ENCODE measurements around the gene PDZD7. TPM values are rescaled to one million over a fixed set of nuclear protein-coding genes. Genes with fewer than 3 reads are reported as not detected.

Gene PDZD7
- polyA plus RNA-seq, 1 donor from 2014 or later: not detected

DNA sequence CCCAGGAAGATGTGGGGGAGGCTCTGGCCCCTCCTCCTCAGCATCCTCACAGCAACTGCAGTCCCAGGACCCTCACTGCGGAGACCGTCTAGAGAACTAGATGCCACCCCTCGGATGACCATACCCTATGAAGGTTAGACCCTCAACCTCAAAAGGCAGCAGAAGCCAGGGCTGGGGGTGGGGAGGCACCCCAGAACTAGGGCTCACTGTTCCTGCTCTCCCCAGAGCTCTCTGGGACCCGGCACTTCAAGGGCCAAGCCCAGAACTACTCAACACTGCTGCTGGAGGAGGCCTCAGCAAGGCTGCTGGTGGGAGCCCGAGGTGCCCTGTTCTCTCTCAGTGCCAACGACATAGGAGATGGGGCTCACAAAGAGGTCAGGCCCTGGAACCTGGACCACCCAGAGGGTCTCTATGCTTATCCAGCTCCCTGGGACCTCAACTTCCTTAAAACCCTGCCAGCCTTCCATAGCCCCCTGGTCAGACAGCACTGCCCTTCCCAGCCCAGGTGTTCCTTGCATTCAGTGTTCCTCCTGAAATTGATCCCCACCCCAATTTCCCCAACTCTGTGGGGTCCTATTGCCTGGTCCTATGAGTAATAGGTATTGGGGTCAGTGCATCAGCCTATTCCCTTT is 57.9 kb downstream of the PDZD7 start:
- H3K27me3 Mint-ChIP-seq: no peaks in the 10 kb centered on the region
- no peak overlapping the region for H3K4me3 Mint-ChIP-seq
- H3K36me3 Mint-ChIP-seq: no peaks in the 10 kb centered on the region
- H3K27ac Mint-ChIP-seq: no peak overlapping the region
- peaks cover 6 to 9% (median 6%) of the 10 kb centered on the region in 3 donors for H3K4me1 Mint-ChIP-seq
- H3K9me3 Mint-ChIP-seq: no peaks in the 10 kb centered on the region

DNA sequence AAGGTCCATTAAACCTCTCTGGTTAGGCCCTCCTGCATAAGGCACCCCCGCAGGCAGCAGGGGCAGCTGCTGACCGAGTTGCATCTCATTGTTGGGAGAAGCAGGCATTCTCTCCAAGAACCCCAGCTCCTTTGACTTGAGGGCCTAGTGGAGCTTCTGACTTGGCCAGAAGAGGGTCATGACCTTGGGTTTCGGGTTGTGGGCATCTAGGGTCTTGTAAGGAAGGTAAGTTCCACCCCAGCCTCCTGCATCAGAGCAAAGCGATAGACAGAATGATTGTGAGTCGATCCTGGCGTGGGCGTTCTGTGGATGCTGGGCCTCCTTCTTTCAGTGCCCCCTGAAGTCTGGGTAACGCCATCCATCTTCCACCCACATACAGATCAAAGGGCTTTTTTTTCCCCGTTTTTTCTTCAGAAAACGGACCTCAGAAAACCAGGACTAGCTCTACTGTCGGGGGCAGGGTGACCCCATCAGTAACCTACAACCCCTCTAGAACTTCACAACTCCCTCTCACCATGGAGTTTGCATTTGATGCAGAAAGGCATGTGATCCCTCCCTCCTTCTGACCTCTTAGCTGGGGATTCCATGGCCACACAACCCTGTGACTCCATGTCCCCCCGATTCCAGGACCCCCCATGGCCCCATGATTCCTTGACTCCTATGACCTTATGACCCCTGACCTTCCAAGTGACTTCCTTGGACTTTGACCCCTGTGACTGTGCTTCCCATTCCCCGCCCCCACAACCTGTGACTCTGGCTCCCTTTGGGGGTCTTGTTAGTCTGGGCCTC is 58.6 kb downstream of the PDZD7 start:
- Mint-ChIP-seq H3K4me3 (no peak overlapping the region), H3K27me3 (no peaks in the 10 kb centered on the region), H3K36me3 (no peaks in the 10 kb centered on the region), H3K9me3 (no peaks in the 10 kb centered on the region), H3K4me1 (peaks cover 6 to 9% (median 6%) of the 10 kb centered on the region in 3 donors), H3K27ac (no peak overlapping the region)

DNA sequence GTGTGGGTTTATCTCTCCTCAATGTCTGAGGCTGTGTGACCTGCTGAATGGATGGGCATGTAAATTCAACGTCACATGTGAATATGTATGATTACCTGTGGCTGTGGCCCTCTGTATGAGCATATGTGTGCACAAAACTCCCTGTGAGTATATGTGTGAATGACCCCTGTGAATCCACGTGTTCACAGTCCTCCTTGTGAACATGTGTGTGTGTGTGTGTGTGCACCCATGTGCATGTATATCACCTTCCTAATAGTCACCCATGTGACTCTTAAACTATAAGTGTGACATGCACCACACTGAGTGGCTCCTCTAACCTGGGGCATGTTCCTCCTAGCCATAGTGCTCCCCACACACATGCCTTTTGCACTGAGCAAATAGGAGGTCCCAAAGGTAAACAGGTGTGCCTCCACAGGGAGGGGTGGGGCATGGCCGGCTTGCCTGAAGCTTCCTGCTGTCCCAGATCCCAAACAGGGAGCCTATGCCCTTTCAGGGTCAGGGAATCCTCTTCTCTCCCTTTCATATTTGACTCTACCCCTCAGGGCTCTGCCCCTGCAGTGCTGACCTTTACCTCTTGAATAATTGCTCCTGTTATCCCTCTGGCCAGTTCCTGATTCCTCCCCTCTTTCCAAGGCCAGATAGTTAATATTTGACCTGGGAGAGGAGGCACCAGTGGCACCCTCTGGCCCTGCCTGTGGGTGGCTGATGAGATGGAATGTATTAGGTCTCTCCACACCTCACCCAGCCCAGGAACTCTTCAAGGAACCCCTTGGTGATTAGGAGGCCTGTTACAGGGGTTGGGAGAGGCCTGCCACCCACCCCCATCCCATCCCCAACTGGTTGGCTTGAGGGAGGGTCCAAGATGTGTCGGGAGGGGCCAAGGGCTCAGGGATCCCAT is 59.8 kb downstream of the PDZD7 start:
- H3K27me3 Mint-ChIP-seq: no peaks in the 10 kb centered on the region
- H3K36me3 Mint-ChIP-seq: no peaks in the 10 kb centered on the region
- peak overlapping the region in 3 of 4 donors; percentile 13 to 80 (median 73) for H3K4me3 Mint-ChIP-seq
- H3K4me1 Mint-ChIP-seq: peaks cover 6 to 9% (median 6%) of the 10 kb centered on the region in 3 donors
- H3K9me3 Mint-ChIP-seq: no peaks in the 10 kb centered on the region
- peak overlapping the region in 1 of 3 donors; percentile 65 for H3K27ac Mint-ChIP-seq

DNA sequence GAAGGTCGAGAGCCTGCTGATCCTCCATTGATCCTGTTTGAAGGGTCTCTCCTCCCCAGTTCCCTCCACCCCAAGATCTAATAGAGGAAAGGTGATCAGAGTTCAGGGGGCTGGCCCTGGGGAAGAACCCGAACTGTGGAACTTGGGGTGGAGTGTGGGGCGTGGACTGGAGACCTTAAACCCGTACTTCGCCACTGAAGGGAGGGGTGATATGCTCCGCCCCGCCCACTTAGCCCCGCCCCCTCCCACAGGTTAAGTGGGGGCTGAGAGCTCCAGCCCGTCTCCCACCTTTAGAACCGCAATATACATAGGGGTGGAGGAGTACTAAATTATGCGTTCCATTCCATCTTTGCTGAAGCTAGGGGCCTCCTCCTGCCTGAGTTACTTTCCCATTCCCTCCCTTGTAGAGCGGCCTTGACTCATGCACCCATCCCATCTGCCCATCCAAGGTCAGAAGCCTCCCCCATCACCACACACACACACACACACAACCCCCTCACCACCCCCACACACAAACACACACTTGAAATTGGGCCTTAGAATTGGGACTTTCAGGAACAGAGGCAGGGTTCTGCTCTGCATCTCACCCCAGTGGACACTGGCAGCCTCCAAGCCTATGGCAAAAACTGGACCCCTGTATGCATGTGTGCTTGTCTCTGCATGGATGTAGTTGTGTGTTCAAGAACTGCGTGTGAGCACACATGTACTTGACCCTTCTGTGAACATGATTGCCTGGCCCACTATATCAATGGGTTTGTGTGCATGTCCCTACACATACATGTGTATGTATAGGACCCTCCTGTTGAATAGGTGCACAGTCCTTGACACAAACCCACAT is 60.6 kb downstream of the PDZD7 start:
- peak overlapping the region; percentile 46 to 86 (median 78) for H3K4me3 Mint-ChIP-seq
- peaks cover 6 to 9% (median 6%) of the 10 kb centered on the region in 3 donors for H3K4me1 Mint-ChIP-seq
- H3K9me3 Mint-ChIP-seq: no peaks in the 10 kb centered on the region
- H3K36me3 Mint-ChIP-seq: no peaks in the 10 kb centered on the region
- H3K27ac Mint-ChIP-seq: no peak overlapping the region
- H3K27me3 Mint-ChIP-seq: no peaks in the 10 kb centered on the region

DNA sequence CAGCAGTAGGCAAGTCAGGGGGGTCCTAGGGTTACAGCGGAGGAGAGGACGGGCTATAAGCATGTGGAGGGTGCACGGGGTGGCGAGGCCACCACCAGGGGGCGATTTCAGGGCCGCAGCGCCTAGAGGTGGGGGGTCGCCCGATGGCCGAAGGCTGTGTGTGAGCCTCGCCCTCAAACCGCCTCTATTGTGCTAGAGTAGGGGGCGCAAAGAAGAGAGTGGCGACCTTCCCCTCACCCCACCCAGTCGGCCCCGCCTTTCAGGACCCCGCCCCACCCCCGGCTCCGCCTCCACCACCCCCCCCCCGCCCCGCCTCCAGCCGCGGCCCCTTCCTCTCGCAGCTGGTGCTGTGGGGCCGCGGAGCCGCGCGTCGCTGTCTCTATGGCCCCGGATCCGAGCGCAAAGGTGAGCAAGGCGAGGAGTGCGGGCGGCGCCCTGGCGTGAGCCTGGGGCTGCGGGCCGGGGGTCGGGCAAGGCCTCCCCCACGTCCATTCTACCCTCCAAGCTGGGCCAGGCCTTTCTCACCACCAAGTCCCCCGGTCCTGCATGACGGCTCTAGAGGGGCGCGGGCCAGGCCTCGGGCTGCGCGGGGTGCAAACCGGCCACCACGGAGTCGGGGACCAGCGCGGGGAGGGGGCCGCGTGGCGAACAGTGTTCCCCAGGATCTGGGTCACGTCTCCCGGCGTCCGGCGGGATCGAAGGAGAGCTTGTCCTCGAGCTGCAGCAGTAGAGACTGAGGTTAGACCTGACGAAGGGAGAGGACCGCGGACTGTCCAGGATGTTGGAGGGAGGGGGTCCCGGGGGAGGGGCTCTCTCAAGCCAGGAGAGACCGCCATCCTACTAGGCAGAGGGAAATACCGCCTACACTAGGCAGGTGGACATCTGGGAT is 61.5 kb downstream of the PDZD7 start, which contains the start of gene SEMA4G:
SEMA4G (plus strand) TSS at position 318 of the 889 bp plus-strand sequence. CDS start 3,409 bp downstream, outside the sequence.
- Mint-ChIP-seq H3K27ac (peak within 1 kb of the TSS in 1 of 3 donors; percentile 66), H3K36me3 (no peaks in the 10 kb centered on the region), H3K9me3 (no peaks in the 10 kb centered on the region), H3K4me1 (peaks cover 6 to 9% (median 6%) of the 10 kb centered on the region in 3 donors), H3K4me3 (peak within 1 kb of the TSS; percentile 74 to 86 (median 83)), H3K27me3 (no peaks in the 10 kb centered on the region)

DNA sequence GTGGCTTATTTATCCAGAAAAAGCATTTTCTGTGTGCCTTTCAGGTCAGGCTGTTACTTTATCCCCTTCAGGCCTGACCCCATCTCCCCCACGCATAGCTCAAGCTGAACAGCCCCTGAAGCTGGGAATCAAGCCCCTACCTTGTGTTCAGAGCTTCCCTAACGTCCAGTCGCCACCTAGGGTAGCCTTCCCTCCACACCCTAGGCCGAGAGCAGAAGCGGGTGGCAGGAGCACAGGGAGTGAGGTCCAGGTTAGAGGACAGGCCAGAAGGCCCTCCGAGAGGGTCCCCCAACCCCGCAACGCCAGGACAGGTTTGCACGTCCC is 62.1 kb downstream of the PDZD7 start:
- peak overlapping the region in 1 of 3 donors; percentile 66 for H3K27ac Mint-ChIP-seq

DNA sequence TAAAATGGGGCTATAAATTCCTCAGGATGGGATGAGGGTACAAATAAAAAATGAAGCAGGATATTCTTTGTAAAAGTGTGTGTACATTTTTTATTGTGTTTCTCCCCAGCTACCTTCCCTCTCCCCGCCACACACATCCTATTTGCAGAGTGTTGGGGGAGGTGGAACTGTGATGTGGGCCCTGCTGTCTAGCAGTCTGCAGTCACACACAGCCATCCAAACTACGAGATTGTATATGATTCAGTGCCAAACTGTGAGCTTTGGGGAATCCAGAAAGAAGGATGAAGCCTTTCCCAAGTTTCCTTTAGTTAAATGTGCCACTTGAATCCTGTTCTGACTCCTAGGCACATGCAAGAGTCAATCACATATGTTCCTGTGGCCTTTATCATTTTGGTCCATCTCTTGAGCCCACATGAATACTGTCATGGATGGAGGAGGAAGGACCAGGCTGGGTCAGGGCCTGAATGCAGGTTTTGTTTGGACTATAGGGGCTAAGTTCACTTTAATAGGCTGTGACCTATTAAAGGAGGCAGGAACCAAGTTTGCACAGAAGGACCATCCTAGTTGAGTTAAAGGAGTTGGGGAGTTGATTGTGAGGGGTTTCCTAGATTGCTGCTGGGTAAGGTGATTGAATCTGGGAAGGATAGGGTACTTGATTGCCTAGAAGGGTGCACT is 62.7 kb downstream of the PDZD7 start:
- H3K9me3 Mint-ChIP-seq: no peaks in the 10 kb centered on the region
- peak overlapping the region in 1 of 3 donors; percentile 66 for H3K27ac Mint-ChIP-seq
- H3K4me3 Mint-ChIP-seq: peak overlapping the region; percentile 56 to 86 (median 76)
- H3K27me3 Mint-ChIP-seq: no peaks in the 10 kb centered on the region
- no peaks in the 10 kb centered on the region for H3K36me3 Mint-ChIP-seq
- H3K4me1 Mint-ChIP-seq: peaks cover 6 to 9% (median 6%) of the 10 kb centered on the region in 3 donors

More for the DNA sequence above, 62.1 kb downstream of the PDZD7 start:
- Mint-ChIP-seq H3K9me3 (no peaks in the 10 kb centered on the region), H3K4me3 (peak overlapping the region; percentile 71 to 86 (median 83)), H3K4me1 (peaks cover 6 to 9% (median 6%) of the 10 kb centered on the region in 3 donors), H3K36me3 (no peaks in the 10 kb centered on the region), H3K27me3 (no peaks in the 10 kb centered on the region)

DNA sequence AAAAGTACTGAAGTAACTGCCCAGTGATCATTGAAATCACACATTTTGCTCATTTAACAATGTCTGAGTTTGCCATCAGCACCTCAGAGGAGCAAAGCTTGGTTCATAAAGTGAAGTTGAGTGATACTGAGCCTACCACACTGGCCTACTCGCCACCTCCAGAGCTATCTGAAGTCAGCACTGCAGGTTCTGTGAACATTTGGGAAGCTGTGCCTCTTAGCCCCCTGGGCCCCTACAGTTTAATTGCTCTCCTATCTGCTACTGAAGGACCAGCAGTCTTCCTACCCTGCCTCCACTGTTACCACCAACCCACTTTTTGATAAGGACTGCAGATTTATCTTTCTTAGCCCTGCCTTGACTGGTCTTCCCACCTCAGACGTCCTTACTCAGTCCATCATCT is 63.6 kb downstream of the PDZD7 start:
- no peaks in the 10 kb centered on the region for H3K9me3 Mint-ChIP-seq
- no peak overlapping the region for H3K27ac Mint-ChIP-seq
- no peaks in the 10 kb centered on the region for H3K27me3 Mint-ChIP-seq
- peaks cover 2% of the 10 kb centered on the region for H3K36me3 Mint-ChIP-seq
- peaks cover 6 to 9% (median 6%) of the 10 kb centered on the region in 3 donors for H3K4me1 Mint-ChIP-seq
- no peak overlapping the region for H3K4me3 Mint-ChIP-seq

DNA sequence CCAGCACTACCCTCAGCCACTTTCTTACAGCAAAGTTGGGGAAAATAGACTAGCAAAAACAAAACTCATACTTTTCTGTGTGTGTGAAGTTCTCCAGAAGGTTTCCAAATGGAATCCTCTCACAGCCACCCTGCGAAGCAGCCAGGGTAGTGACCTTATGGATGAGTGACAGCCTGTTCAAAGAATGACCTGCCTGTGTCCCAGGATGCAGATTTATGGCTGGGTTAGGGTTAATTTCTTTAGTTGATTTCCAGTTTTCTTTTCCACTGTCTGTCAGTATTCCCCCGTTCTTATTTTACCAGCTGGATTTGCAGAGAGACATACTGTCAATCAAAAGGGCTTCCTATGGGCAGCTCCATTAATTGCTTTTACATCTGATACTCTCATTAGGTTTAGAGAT is 64.0 kb downstream of the PDZD7 start:
- Mint-ChIP-seq H3K27ac (no peak overlapping the region), H3K4me3 (no peak overlapping the region), H3K4me1 (peaks cover 6 to 9% (median 6%) of the 10 kb centered on the region in 3 donors), H3K36me3 (peaks cover 2% of the 10 kb centered on the region), H3K9me3 (no peaks in the 10 kb centered on the region), H3K27me3 (no peaks in the 10 kb centered on the region)

DNA sequence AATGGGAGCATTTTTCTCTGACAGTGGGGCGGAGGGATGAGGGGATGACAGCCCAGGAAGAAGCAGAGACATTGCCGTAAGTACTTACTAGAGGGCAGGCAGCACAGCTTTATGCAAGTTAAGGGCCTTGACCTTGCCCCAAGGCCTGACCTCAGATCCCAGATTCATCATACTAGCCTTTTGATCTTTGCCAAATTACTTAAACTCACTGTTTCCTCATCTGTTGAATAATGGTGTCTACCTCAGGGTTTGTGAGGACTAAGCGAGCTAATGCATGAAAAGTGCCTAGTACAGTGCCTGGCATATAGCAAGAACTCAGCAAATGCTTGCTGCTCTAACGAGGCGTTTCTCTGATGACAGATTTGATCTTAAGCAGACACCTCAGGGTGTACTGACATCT is 65.1 kb downstream of the PDZD7 start:
- no peaks in the 10 kb centered on the region for H3K9me3 Mint-ChIP-seq
- peaks cover 6 to 7% (median 6%) of the 10 kb centered on the region in 3 donors for H3K4me1 Mint-ChIP-seq
- no peak overlapping the region for H3K27ac Mint-ChIP-seq
- H3K4me3 Mint-ChIP-seq: no peak overlapping the region
- H3K36me3 Mint-ChIP-seq: peaks cover 2% of the 10 kb centered on the region
- no peaks in the 10 kb centered on the region for H3K27me3 Mint-ChIP-seq

DNA sequence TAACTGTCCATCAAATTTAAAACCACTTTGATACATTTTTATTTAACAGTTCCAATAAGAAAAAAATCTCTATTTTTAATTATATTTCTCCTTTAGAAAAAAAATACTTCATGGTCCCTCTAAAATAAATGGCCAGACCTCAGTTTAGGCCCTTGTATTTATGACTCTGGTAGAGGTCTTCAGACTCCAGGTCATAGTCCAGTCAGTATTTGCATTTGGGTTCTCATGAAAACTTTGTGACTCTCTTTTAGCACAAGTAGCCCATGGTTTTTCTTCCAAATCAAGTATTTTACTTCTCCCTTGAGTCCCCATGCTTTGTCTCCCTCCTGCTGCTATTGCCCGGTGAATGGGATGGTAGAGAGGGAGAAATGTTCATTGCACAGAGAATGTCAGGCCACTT is 67.1 kb downstream of the PDZD7 start:
- no peak overlapping the region for H3K27ac Mint-ChIP-seq
- H3K9me3 Mint-ChIP-seq: peaks cover 0 to 2% (median 0%) of the 10 kb centered on the region in 3 donors
- peaks cover 3 to 6% (median 6%) of the 10 kb centered on the region in 3 donors for H3K4me1 Mint-ChIP-seq
- peaks cover 8% of the 10 kb centered on the region for H3K36me3 Mint-ChIP-seq
- no peak overlapping the region for H3K4me3 Mint-ChIP-seq
- H3K27me3 Mint-ChIP-seq: no peaks in the 10 kb centered on the region

DNA sequence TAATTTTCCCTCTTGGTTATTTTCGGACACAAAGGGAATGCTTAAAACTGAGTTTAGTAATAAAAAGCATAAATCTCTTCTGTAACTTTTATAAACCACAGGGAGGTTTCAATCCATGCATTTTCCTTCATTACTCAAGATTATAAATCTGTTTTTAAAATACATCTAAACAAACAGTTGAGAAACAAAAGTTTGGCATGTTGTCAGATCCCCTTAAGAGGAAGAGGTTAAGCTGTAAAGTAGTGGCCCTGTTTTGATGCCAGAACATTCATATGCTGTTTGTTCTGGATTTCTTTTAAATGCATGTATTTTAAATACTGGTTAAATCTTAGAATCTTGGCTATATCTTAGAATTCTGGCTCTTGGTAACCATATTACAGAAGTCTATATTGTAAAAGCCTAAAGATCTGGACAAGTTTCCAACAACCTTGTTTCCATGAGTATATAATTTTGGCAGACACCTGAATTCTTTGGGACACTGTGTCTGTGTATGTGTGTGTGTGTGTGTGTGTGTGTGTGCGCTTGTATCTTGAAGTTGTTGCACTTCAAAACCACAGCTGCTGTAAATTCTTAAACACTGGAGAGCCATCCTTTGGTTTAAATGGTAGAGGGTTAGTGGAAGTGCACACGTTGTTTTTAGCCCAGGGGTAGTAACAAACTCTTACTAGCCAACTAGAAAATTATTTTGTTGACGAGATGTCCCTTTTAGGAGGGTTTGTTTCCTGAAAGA is 68.4 kb downstream of the PDZD7 start:
- H3K4me3 Mint-ChIP-seq: no peak overlapping the region
- no peaks in the 10 kb centered on the region for H3K4me1 Mint-ChIP-seq
- H3K9me3 Mint-ChIP-seq: peaks cover 0 to 2% (median 0%) of the 10 kb centered on the region in 3 donors
- H3K36me3 Mint-ChIP-seq: peaks cover 10% of the 10 kb centered on the region
- H3K27me3 Mint-ChIP-seq: no peaks in the 10 kb centered on the region
- no peak overlapping the region for H3K27ac Mint-ChIP-seq

All from IgD-negative memory B cell (primary cell).